ENCODE measurements around the gene TMPRSS15.
"Not testable (repeated sequence)": the region's sequence is repeated elsewhere in the genome, so short reads cannot be mapped to it uniquely, and the experiment has no call there.

The TMPRSS15 gene

DNA sequence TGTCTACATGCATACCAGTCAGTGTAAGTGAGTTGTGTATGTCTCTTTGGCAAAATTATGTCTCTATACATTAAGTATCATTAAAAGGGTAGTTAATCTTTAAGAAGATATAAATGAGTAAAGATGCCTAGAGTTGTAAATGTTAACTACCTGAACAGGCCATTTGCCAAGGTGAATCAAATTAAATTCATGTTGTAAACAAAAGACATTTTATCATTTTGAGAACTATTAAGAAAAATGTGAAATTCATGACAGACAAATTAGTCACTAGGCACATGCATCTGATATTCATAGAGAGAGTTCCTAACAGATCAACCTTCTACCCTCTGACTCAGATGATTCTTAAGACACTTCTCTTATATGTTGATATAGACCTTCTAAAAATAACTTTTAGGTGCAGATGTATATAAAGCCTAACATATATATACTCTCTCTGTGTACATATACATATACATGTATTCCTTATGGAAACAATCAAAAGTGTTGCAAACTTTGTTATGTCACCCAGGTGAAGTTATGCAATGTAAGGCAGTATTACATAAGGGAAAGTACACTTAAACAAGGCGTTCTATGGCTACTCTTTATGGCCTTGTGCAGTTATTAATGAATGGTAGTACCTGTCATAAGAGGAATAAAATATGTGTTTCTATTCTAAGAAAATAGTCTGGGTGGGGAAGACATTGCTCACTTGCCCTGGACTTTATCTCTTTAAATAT lies at the start of gene TMPRSS15:
Gene TMPRSS15 (minus strand): TSS at position 51 of the 716 bp plus-strand sequence. CDS start 163 bp downstream, outside the sequence.
- no peak for DNase-seq (ENCODE audit: low read depth)

DNA sequence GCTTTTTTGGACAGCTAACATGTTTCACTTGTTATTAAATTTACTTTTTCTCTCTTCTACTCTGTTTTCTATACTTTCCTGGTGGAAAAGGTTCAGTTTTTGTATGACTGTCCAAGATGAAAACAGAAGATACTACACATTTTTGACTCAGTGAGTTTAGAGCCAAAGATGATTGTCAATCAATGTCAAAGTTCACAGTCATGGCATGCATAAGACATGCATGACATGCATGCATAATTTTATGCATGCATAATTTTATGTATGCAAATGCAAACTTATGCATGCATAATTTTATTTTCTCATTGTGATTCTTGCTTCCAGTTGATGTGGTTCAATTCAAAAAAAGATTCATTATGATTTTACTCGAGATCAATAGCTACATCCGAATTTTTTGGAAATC lies 48.1 kb upstream of the TMPRSS15 start:
- no peak for DNase-seq (ENCODE audit: low read depth)

GRCh38 chr21:18449605-18450550 lies 46.3 kb upstream of the TMPRSS15 start:
- DNase-seq (ENCODE audit: low read depth): no peak

- DNase-seq (ENCODE audit: low read depth): no peak
Measured at GRCh38 chr21:18443701-18444100, 40.1 kb upstream of the TMPRSS15 start.

DNA sequence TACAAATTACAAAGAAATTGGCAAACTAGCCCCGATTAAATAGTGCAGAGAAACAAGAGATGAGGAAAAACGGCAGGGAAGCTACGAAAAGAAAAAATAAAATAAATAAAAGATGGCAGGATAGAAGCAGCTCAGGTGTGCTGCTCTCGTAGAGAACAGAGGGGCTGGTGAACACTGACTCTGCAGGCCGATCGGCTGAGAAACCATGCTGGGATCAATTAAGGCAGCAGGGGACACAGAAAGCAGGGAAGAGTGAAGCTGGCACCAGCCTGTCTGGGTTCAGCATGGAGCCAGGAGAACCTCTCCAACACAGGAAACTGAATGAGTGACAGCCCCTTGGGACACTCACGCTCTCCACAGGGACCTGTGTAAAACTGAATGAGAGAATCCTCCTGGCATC lies 39.5 kb upstream of the TMPRSS15 start:
- DNase-seq (ENCODE audit: low read depth): no peak

GRCh38 chr21:18430341-18430740 lies 26.8 kb upstream of the TMPRSS15 start:
- DNase-seq (ENCODE audit: low read depth): no peak

DNA sequence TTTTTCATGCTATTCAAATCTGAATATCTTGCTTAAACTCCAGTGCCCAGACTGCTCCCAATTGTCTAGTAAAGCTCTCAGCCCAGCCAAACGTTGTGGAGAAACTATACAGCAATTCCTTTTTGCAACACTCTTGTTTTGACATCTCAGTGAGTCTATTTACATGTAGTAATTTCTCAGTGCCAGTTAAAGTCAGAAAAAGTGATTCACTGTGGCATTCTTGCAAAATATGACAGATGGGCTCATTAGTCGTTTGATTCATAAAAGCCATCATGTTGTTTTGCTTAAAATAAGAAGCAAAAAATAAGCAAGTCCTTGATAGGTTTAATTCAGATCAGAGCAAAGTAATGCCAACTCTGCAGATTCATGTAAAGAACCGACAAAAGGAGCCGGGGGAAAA lies 20.7 kb upstream of the TMPRSS15 start:
- no peak for DNase-seq (ENCODE audit: low read depth)

DNA sequence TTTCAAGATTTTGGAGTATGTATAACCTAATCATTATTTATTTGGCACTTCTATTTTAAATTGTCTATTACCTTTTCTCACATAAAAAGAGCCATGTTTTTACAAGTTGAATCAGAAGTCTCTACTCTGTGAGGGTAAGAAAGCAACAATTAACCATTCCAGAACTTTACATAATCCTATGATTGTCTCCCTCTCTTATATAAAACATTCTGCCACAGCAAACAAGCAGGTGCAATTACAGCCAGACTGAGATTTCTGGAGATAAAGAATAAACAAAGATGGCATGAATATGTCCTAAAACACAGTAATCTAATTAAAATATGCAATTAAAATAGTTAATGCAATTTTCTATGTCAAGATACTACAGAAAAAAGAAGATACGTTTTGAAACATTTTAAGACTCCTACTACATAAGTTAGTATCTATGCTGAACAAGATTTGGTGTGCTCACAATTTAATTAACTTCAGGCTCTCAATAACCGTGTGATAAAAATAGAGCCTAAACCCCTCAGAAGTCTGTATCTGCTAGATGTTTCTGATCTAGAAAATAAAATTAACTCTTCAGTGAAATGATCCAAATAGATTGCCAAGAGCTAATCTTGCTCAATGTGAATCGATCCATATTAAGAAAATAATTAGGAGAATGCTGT lies 13.7 kb upstream of the TMPRSS15 start:
- DNase-seq (ENCODE audit: low read depth): no peak

- DNase-seq (ENCODE audit: low read depth): no peak
Measured at GRCh38 chr21:18411565-18411964, 8.0 kb upstream of the TMPRSS15 start.

DNA sequence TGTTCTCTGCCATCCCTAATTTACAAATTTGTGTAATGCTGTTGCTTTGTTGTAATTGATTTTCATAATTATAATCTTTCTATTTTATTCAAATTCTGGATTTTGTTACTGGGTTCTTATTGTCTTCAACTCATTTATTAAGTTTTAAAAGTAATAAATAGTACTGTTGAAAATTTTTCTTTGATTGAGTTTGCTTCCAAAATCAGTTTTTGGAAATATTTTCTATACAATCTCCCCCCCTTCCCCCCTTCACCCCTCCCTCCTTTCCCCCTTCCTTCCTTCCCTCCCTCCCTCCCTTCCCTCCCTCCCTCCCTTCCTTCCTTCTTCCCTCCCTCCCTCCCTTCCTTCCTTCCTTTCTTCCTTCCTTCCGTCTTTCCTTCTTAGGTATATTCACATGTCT lies 6.0 kb upstream of the TMPRSS15 start:
- no peak for DNase-seq (ENCODE audit: low read depth)

GRCh38 chr21:18398843-18399242 lies 4.7 kb downstream of the TMPRSS15 start:
- DNase-seq (ENCODE audit: low read depth): no peak

DNA sequence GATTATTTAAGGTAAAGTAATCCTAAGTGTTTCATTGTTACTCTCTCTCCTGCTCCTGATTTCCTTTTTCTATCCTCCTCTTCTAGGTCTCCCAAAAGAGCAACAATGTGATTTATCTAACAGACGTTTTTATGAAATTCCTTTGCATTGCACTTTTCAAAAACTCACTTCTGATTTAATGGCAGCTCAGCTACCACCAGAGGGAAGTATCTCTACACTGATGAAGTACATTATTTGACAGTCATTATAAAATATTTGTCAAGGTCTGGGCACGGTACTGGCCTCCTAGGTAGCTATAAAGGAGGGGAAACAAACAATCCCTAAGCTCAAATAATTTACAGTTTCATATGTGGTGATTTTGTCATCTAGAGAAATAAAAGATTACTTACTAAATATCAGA lies 15.6 kb downstream of the TMPRSS15 start:
- DNase-seq (ENCODE audit: low read depth): no peak

GRCh38 chr21:18384771-18385170 lies 18.8 kb downstream of the TMPRSS15 start:
- peak; percentile 11 for DNase-seq (ENCODE audit: low read depth)

- DNase-seq (ENCODE audit: low read depth): not testable (repeated sequence)
Measured at GRCh38 chr21:18382934-18383619, 20.5 kb downstream of the TMPRSS15 start.

DNA sequence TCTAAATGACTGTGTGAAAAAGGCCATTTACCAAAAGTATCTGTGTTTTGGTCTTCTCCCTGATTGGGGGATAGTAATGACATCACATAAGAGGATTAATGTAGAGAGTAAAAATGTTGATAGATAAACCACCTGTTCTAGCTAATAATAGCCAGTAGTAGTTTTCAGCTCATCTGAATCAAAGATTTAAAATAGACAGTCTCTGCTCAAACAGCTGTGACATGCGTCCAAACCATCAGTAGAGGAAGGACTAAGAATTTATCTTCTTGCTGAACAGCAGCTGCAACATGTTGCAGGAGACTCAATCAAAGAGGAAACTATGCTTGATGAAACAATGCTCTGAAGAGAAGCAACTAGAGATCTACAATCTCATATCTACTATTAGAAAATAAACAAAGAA lies 21.4 kb downstream of the TMPRSS15 start:
- DNase-seq (ENCODE audit: low read depth): no peak

GRCh38 chr21:18373606-18374005 lies 30.0 kb downstream of the TMPRSS15 start:
- DNase-seq (ENCODE audit: low read depth): no peak

DNA sequence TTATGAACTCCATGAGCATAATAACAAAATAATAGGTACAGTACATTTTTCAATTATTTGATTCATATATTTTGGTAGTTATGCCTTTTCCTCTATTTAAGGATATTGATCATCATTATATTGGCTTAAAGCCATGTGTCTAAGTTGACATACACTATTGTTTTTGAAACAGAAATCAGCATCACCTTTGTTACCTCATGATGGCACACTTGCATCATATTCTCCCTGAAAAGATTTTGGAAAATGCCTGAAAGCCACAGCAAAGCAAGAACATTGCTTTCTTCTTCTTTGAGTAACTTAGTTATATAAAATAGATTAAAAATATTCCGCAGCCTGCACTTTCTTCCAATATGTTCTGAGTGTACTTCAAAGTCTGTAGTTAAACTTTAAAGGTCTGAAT lies 33.3 kb downstream of the TMPRSS15 start:
- no peak for DNase-seq (ENCODE audit: low read depth)

DNA sequence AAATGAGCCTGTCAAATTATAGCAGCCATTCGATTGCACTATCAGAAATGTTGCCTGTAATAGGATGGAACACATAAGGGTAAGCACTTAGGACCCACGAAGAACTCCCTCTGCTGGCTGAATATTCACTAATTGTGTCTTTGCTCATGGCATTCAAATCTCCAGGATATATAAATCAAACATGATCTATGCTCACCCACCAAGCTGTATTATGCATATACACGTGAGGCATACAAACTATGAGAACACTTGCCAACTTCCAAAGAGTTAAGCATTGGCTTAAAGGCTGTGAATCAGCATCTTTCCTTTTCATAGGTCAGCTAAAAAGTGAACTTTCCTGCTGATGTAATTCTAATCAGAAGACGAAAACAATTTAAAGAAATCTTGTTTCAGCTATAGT lies 34.5 kb downstream of the TMPRSS15 start:
- no peak for DNase-seq (ENCODE audit: low read depth)

DNA sequence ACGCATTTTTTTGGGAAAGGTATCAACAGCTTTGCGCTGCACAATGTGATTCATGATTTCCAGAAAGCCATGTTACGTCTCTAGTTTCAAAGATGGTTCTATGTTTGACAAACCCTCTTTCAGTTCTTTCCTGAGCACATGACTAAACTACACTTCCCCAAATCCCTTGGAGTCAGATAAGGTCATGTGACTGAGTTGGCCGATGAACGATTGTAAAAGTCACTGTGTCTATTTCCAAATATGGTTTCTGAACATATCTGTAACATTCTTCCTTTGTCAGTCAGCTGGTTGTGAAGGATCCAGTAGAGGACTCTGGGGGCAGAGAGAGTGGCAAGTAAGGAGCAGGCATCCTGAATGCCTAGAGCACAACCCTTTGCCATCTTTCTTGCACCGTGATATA lies 35.4 kb downstream of the TMPRSS15 start:
- DNase-seq (ENCODE audit: low read depth): no peak

DNA sequence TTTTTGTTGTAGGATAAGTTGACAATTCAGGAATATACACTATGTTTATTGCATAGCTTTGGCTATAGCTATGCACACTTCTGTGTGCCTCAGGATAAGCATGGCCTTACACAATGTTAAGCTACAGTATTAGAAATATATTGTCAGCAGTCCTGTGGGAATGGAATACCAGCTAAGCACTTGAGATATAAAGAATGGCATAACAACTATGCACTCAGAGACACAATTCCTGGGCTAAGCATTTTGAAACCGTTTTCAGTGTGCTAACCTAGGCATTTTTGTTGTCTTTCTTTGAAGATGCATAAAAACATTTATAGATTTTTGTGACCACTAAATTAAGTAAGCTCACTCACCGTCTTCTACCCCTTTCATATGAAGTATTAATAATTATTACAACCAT lies 46.8 kb downstream of the TMPRSS15 start:
- no peak for DNase-seq (ENCODE audit: low read depth)

- DNase-seq (ENCODE audit: low read depth): no peak
Measured at GRCh38 chr21:18354947-18355346, 48.6 kb downstream of the TMPRSS15 start.

DNA sequence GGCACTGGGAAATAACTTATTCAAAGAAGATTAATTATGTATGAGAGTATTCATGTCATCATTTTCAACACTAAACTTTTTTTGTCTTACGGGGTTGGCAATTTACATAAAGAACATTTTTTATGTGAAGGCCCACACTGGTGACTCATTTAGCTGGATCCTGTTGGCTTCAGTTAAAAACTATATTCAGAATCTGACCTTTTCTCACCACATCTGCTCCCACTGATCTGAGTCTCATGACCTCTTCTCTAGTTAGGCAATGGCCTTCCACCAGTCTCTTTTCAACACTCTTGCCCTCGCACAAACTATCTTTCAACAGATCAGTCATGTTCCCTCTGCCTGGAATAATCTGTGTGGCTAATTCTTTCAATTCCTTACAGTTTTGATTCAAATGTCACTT lies 53.4 kb downstream of the TMPRSS15 start:
- DNase-seq (ENCODE audit: low read depth): no peak
